ENCODE data around the gene KLK10.

The KLK10 gene

DNA sequence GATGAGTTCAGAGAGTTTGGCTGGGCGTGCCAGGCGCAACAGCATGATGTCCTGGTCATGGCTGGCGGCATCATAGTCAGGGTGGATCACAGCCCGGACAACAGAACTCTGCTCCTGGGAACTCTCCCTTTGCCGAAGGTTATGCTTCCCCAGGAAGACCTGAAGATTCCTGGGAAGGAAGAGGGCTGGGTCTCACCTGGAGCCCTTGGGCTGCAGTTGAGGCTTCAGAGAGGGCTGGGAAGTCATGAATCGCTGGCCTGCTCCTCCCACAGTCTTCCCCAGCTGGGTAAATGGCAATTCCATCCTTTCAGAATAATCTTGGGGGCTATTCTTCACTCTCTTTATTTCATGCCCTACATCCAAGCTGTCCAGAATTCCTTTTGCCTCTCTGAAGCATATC is 56.1 kb downstream of the KLK10 start:
- no peak overlapping the region for H3K4me3 ChIP-seq (ENCODE audit: low read length)
- no peaks in the 10 kb centered on the region for H4K20me1 ChIP-seq (ENCODE audit: insufficient read depth, low read length)
- H3K36me3 ChIP-seq (replicated peaks; ENCODE audit: low read depth, low read length), result no peaks in the 10 kb centered on the region
- no peaks in the 10 kb centered on the region for H3K79me2 ChIP-seq (ENCODE audit: low read length)
- no peak overlapping the region for H2AFZ ChIP-seq (ENCODE audit: low read depth, low read length)
- no peak overlapping the region for H3K9ac ChIP-seq (ENCODE audit: low read length)
- H3K4me1 ChIP-seq (ENCODE audit: low read length), result no peaks in the 10 kb centered on the region
- peaks cover 21% of the 10 kb centered on the region for H3K27me3 ChIP-seq (ENCODE audit: low read depth, low read length)
- TF ChIP-seq, protein P1, sequence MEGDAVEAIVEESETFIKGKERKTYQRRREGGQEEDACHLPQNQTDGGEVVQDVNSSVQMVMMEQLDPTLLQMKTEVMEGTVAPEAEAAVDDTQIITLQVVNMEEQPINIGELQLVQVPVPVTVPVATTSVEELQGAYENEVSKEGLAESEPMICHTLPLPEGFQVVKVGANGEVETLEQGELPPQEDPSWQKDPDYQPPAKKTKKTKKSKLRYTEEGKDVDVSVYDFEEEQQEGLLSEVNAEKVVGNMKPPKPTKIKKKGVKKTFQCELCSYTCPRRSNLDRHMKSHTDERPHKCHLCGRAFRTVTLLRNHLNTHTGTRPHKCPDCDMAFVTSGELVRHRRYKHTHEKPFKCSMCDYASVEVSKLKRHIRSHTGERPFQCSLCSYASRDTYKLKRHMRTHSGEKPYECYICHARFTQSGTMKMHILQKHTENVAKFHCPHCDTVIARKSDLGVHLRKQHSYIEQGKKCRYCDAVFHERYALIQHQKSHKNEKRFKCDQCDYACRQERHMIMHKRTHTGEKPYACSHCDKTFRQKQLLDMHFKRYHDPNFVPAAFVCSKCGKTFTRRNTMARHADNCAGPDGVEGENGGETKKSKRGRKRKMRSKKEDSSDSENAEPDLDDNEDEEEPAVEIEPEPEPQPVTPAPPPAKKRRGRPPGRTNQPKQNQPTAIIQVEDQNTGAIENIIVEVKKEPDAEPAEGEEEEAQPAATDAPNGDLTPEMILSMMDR (IDR thresholded peaks at IDR 0.05; ENCODE audit: low read depth, low read length), result no peak
- no peak for TF ChIP-seq EZH2phosphoT487 (IDR thresholded peaks at IDR 0.05; ENCODE audit: low read depth)
- H3K27ac ChIP-seq (ENCODE audit: low read length), result no peak overlapping the region
- no peak overlapping the region for H3K4me2 ChIP-seq (ENCODE audit: low read length)
- no peaks in the 10 kb centered on the region for H3K9me3 ChIP-seq (ENCODE audit: insufficient read depth, low read length)
